ENCODE results near the gene SMAD3. TPM values are rescaled to one million over a fixed set of nuclear protein-coding genes. Genes with fewer than 3 reads are reported as not detected.

The SMAD3 gene
- total and polyA plus RNA-seq, 10 of the 15 experiments (the other 5 are each of a cell fraction or from before 2014, with no cell fraction given), result 5.6 to 43.2 (median 16.0) TPM

GRCh38 chr15:67175643-67176071 is 110.3 kb downstream of the SMAD3 start (continued):
- TF ChIP-seq, protein P1, sequence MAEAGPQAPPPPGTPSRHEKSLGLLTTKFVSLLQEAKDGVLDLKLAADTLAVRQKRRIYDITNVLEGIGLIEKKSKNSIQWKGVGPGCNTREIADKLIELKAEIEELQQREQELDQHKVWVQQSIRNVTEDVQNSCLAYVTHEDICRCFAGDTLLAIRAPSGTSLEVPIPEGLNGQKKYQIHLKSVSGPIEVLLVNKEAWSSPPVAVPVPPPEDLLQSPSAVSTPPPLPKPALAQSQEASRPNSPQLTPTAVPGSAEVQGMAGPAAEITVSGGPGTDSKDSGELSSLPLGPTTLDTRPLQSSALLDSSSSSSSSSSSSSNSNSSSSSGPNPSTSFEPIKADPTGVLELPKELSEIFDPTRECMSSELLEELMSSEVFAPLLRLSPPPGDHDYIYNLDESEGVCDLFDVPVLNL (IDR thresholded peaks at IDR 0.05; ENCODE audit: low read depth, low read length), result no peak
- peak; percentile 27; the same call in 1 of the 2 replicates for TF ChIP-seq POLR2A (IDR thresholded peaks at IDR 0.05; ENCODE audit: low read depth, low read length)
- TF ChIP-seq USF2 (IDR thresholded peaks at IDR 0.05; ENCODE audit: borderline replicate concordance, low read depth, low read length), result no peak
- TF ChIP-seq, protein P2, sequence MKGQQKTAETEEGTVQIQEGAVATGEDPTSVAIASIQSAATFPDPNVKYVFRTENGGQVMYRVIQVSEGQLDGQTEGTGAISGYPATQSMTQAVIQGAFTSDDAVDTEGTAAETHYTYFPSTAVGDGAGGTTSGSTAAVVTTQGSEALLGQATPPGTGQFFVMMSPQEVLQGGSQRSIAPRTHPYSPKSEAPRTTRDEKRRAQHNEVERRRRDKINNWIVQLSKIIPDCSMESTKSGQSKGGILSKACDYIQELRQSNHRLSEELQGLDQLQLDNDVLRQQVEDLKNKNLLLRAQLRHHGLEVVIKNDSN (IDR thresholded peaks at IDR 0.05; ENCODE audit: borderline replicate concordance, extremely low read length, insufficient read depth, low read depth, low read length), result no peak
- peak; percentile 62 for TF ChIP-seq PKNOX1 (IDR thresholded peaks at IDR 0.05)
- TF ChIP-seq, protein P3, sequence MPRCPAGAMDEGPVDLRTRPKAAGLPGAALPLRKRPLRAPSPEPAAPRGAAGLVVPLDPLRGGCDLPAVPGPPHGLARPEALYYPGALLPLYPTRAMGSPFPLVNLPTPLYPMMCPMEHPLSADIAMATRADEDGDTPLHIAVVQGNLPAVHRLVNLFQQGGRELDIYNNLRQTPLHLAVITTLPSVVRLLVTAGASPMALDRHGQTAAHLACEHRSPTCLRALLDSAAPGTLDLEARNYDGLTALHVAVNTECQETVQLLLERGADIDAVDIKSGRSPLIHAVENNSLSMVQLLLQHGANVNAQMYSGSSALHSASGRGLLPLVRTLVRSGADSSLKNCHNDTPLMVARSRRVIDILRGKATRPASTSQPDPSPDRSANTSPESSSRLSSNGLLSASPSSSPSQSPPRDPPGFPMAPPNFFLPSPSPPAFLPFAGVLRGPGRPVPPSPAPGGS (IDR thresholded peaks at IDR 0.05; ENCODE audit: borderline replicate concordance, insufficient read depth, low read depth, low read length, poor library complexity, severe bottlenecking), result peak; percentile 41
- TF ChIP-seq TCF12 (IDR thresholded peaks at IDR 0.05; ENCODE audit: low read depth, low read length), result 0 out of 2 replicates have a peak, but pooled peaks have one; percentile 40
